H9 (cell line): ENCODE measurements around the gene HCN1. TPM values are rescaled to one million over a fixed set of nuclear protein-coding genes. Genes with fewer than 3 reads are reported as not detected.
A peak's percentile ranks its signal among the peaks of the same experiment; 100 is the strongest.

Experiments used
- DNase-seq: peaks from one replicate; pipeline ENCODE4 v3.0.0-alpha.2; 2017
- H2AFZ ChIP-seq: one replicate; pipeline ENCODE4 v1.6.1; 2013; ENCODE audit warnings: mild to moderate bottlenecking, low read length, control low read depth, moderate library complexity
- H2AK5ac ChIP-seq: 2 replicates; pipeline ENCODE4 v1.6.1; 2013; ENCODE audit warnings: low read length, control low read depth, mixed read lengths; ENCODE audit not compliant: insufficient read length
- H2BK120ac ChIP-seq: one replicate; pipeline ENCODE4 v1.6.1; 2013; ENCODE audit warnings: low read depth, mild to moderate bottlenecking, low read length, control low read depth, inconsistent platforms; ENCODE audit not compliant: poor library complexity, severe bottlenecking
- H2BK12ac ChIP-seq: 2 replicates; pipeline ENCODE4 v1.6.1; 2013; ENCODE audit warnings: low read length, control low read depth, mixed read lengths, low read depth; ENCODE audit not compliant: insufficient read length
- H2BK15ac ChIP-seq: 2 replicates; pipeline ENCODE4 v1.6.1; 2013; ENCODE audit warnings: low read depth, low read length, control low read depth
- H2BK20ac ChIP-seq: one replicate; pipeline ENCODE4 v1.6.1; 2013; ENCODE audit warnings: low read depth, mild to moderate bottlenecking, low read length, control low read depth, inconsistent platforms; ENCODE audit not compliant: poor library complexity, severe bottlenecking
- H2BK5ac ChIP-seq: 2 replicates; pipeline ENCODE4 v1.6.1; 2013; ENCODE audit warnings: low read length, control low read depth, mixed read lengths; ENCODE audit not compliant: insufficient read length
- H3K14ac ChIP-seq: 2 replicates; pipeline ENCODE4 v1.6.1; 2013; ENCODE audit warnings: low read length, control low read depth; ENCODE audit not compliant: insufficient read depth
- H3K18ac ChIP-seq: 2 replicates; pipeline ENCODE4 v1.6.1; 2013; ENCODE audit warnings: low read depth, mild to moderate bottlenecking, mixed read lengths, low read length, control low read depth; ENCODE audit not compliant: insufficient read length
- H3K23ac ChIP-seq: 2 replicates; pipeline ENCODE4 v1.6.1; 2013; ENCODE audit warnings: low read length, control low read depth, mixed read lengths, low read depth; ENCODE audit not compliant: insufficient read length
- H3K23me2 ChIP-seq: 2 replicates; pipeline ENCODE4 v1.6.1; 2013; ENCODE audit warnings: low read depth, mild to moderate bottlenecking, mixed read lengths, low read length, control low read depth; ENCODE audit not compliant: insufficient read length, poor library complexity, severe bottlenecking
- H3K27ac ChIP-seq: 2 replicates; pipeline ENCODE4 v1.5.1; 2013; ENCODE audit warnings: low read length, control low read depth, mixed read lengths, low read depth; ENCODE audit not compliant: insufficient read length
- H3K27me3 ChIP-seq: 2 replicates; pipeline ENCODE4 v1.6.1; 2013; ENCODE audit warnings: low read length, control low read depth, inconsistent platforms; ENCODE audit not compliant: insufficient read depth
- H3K4ac ChIP-seq: 2 replicates; pipeline ENCODE4 v1.6.1; 2013; ENCODE audit warnings: low read depth, mild to moderate bottlenecking, control low read depth, inconsistent platforms, low read length, moderate library complexity
- H3K4me1 ChIP-seq: 2 replicates; pipeline ENCODE4 v1.6.1; 2013; ENCODE audit warnings: low read length, control low read depth, inconsistent platforms; ENCODE audit not compliant: insufficient read depth
- H3K4me2 ChIP-seq: 2 replicates; pipeline ENCODE4 v1.6.1; 2013; ENCODE audit warnings: low read length, control low read depth, mixed read lengths; ENCODE audit not compliant: insufficient read length, insufficient read depth
- H3K56ac ChIP-seq: 2 replicates; pipeline ENCODE4 v1.6.1; 2013; ENCODE audit warnings: low read depth, mild to moderate bottlenecking, mixed read lengths, low read length, control low read depth; ENCODE audit not compliant: insufficient read length
- H3K79me1 ChIP-seq: 2 replicates; pipeline ENCODE4 v1.6.1; 2013; ENCODE audit warnings: low read depth, mild to moderate bottlenecking, moderate library complexity, low read length, control low read depth, inconsistent platforms; ENCODE audit not compliant: insufficient read depth, poor library complexity, severe bottlenecking
- H3K79me2 ChIP-seq: 2 replicates; pipeline ENCODE4 v1.6.1; 2013; ENCODE audit warnings: low read length, control low read depth, inconsistent platforms; ENCODE audit not compliant: insufficient read depth
- H3K9ac ChIP-seq: 2 replicates; pipeline ENCODE4 v1.6.1; 2013; ENCODE audit warnings: low read length, control low read depth, mixed read lengths; ENCODE audit not compliant: insufficient read length; ENCODE audit errors: extremely low read depth
- H3K9me3 ChIP-seq: one replicate; pipeline ENCODE4 v1.6.1; 2013; ENCODE audit warnings: low read depth, low read length, inconsistent platforms; ENCODE audit not compliant: control insufficient read depth
- H3T11ph ChIP-seq: one replicate; pipeline ENCODE4 v1.6.1; 2013; ENCODE audit warnings: mild to moderate bottlenecking, low read length, control low read depth, inconsistent platforms
- H4K20me1 ChIP-seq: one replicate; pipeline ENCODE4 v1.6.1; 2013; ENCODE audit not compliant: control insufficient read depth, insufficient read length, insufficient read depth
- H4K5ac ChIP-seq: 2 replicates; pipeline ENCODE4 v1.6.1; 2013; ENCODE audit warnings: low read depth, mild to moderate bottlenecking, mixed read lengths, low read length, control low read depth; ENCODE audit not compliant: insufficient read length
- H4K8ac ChIP-seq: replicated peaks from 2 replicates; pipeline ENCODE4 v1.6.1; 2013; ENCODE audit warnings: low read length, control low read depth, mixed read lengths, low read depth; ENCODE audit not compliant: insufficient read length
- H4K91ac ChIP-seq: 2 replicates; pipeline ENCODE4 v1.6.1; 2013; ENCODE audit warnings: low read depth, mild to moderate bottlenecking, moderate library complexity, mixed read lengths, low read length, control low read depth; ENCODE audit not compliant: insufficient read length
- H3K27ac Mint-ChIP-seq, 3 experiments: 2 replicates in 2 of 3; 3 replicates in 1 of 3; pipeline ENCODE4 v1.8.0; 2020 to 2021; ENCODE audit warnings: mixed read lengths in 3 of 3, mild to moderate bottlenecking in 1 of 3, moderate library complexity in 1 of 3
- H3K27me3 Mint-ChIP-seq: 2 replicates; pipeline ENCODE4 v1.8.0; 2021; ENCODE audit warnings: low read depth, mild to moderate bottlenecking, moderate library complexity, mixed read lengths
- H3K36me3 Mint-ChIP-seq, 3 experiments: 2 replicates in 2 of 3; 3 replicates in 1 of 3; pipeline ENCODE4 v1.8.0; 2020 to 2021; ENCODE audit warnings: low read depth in 3 of 3, mixed read lengths in 3 of 3; ENCODE audit not compliant: insufficient read depth in 1 of 3
- H3K4me1 Mint-ChIP-seq, 2 experiments: 2 replicates each; pipeline ENCODE4 v1.8.0; 2020; ENCODE audit warnings: mixed read lengths in 2 of 2
- H3K4me3 Mint-ChIP-seq, 2 experiments: 2 replicates in 1 of 2; 3 replicates in 1 of 2; pipeline ENCODE4 v1.8.0; 2020 to 2021; ENCODE audit warnings: mild to moderate bottlenecking in 2 of 2, mixed read lengths in 2 of 2, moderate library complexity in 1 of 2
- H3K9me3 Mint-ChIP-seq, 2 experiments: 2 replicates in 1 of 2; 3 replicates in 1 of 2; pipeline ENCODE4 v1.8.0; 2020; ENCODE audit warnings: mild to moderate bottlenecking in 2 of 2, mixed read lengths in 2 of 2, moderate library complexity in 1 of 2
- CTCF ChIP-seq: fragments of 200-600 bp; sonication (generic); conservative IDR thresholded peaks from 3 replicates; pipeline ENCODE4 v1.8.0; 2021; ENCODE audit warnings: antibody characterized with exemption, mild to moderate bottlenecking
- WGBS: extraction: QIAGEN DNeasy Blood & Tissue Kit; methylation state at CpG from one replicate; pipeline ENCODE4 v1.1.7; 2013; ENCODE audit warnings: missing lambda C conversion rate, low lambda C conversion rate, mixed read lengths; ENCODE audit not compliant: insufficient read length; ENCODE audit errors: extremely low coverage; 5-methylcytosine and 5-hydroxymethylcytosine counted together
- total RNA-seq: library from RNA; stranded (reverse); gene quantifications from 2 replicates; pipeline ENCODE4 v1.2.1, GENCODE V29; 2021

Gene HCN1
- total RNA-seq, 1 experiment from 2014 or later, result 4.6 TPM

- no CpG with 5 or more reads among the region's 1 CpG for WGBS
- Histone ChIP-seq H2AK5ac (no peak overlapping the region), H3K23ac (no peak overlapping the region), H3K14ac (no peak overlapping the region), H4K20me1 (no peaks in the 10 kb centered on the region), H3K79me1 (no peaks in the 10 kb centered on the region), H4K8ac (no peak overlapping the region), H2BK120ac (no peak overlapping the region), H3K4ac (no peak overlapping the region), H3K27ac (no peak overlapping the region), H2BK15ac (no peak overlapping the region), H3K9ac (no peak overlapping the region), H3T11ph (no peak overlapping the region), H3K4me2 (no peak overlapping the region), H3K9me3 (no peaks in the 10 kb centered on the region), H2BK20ac (no peak overlapping the region), H3K79me2 (no peaks in the 10 kb centered on the region), H3K27me3 (no peaks in the 10 kb centered on the region), H3K23me2 (no peaks in the 10 kb centered on the region), H3K18ac (no peak overlapping the region), H4K91ac (no peak overlapping the region), H3K4me1 (no peaks in the 10 kb centered on the region), H2BK12ac (no peak overlapping the region), H4K5ac (no peak overlapping the region), H2AFZ (no peak overlapping the region), H2BK5ac (no peak overlapping the region), H3K56ac (no peak overlapping the region)
- Mint-ChIP-seq H3K9me3 (no peaks in the 10 kb centered on the region), H3K27ac (peak overlapping the region; percentile 6 to 61 (median 13); a peak in 5 of 7 replicates), H3K4me3 (no peak overlapping the region), H3K27me3 (no peaks in the 10 kb centered on the region), H3K36me3 (no peaks in the 10 kb centered on the region), H3K4me1 (peaks cover 6 to 8% of the 10 kb centered on the region in 2 experiments)
- DNase-seq, result no peak
- TF ChIP-seq CTCF, result no peak
These were observed 47.4 kb downstream of the HCN1 start for GRCh38 chr5:45648744-45649143.
